ENCODE measurements around the gene PPFIA4. TPM values are rescaled to one million over a fixed set of nuclear protein-coding genes. Genes with fewer than 3 reads are reported as not detected.

Gene PPFIA4
- polyA plus RNA-seq, 1 donor (not counting 4 experiments of a cell fraction or from before 2014, with no cell fraction given) = 2.3 TPM

DNA sequence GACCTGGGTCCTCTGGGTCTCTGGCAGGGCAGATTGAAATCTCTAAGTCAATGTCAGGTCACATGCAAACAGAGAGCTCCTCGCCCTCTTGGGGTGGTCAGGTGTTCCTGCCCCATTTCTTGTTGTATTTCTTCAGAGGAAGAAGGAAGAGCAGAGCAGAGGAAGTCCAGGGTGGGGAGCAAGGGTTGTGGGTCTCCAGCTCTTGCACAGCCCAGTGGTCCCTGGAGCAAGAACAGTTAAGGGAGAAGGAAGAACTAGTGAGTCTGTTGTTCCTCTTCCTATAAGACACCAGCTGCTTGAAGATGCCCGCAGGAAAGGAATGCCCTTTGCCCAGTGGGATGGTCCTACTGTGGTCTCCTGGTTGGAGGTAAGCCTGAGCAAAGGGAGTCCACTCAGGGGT lies 33.2 kb downstream of the PPFIA4 start:
- peaks cover 31% of the 10 kb centered on the region for H3K27me3 ChIP-seq (ENCODE audit: control insufficient read depth, extremely low read depth, insufficient read depth, low read length)
- H3K9me1 ChIP-seq (ENCODE audit: control insufficient read depth, extremely low read depth, insufficient read depth, low read length) = no peaks in the 10 kb centered on the region
- dilution Hi-C loops (cut with MboI; ENCODE audit: extremely low pct_ligation_motif_present, low sequenced_read_pairs) = no loop called here
- H3K4me1 ChIP-seq (ENCODE audit: control insufficient read depth, extremely low read depth, insufficient read depth, low read length) = no peaks in the 10 kb centered on the region
- FAIRE-seq = no peak
- H3K4me3 ChIP-seq (ENCODE audit: control insufficient read depth in 2 of 3, extremely low read depth in 1 of 3, insufficient read depth in 2 of 3, low read depth in 1 of 3, low read length in 3 of 3) = no peak overlapping the region
- no peak overlapping the region for H2AFZ ChIP-seq (ENCODE audit: control insufficient read depth, low read length)
- H3K79me2 ChIP-seq (ENCODE audit: control insufficient read depth, insufficient read depth, low read length) = no peaks in the 10 kb centered on the region
- no peak overlapping the region for H3K9ac ChIP-seq (ENCODE audit: control insufficient read depth, extremely low read depth, insufficient read depth, low read length)
- H3K9me3 ChIP-seq (ENCODE audit: control insufficient read depth, low read depth, low read length) = no peaks in the 10 kb centered on the region
- TF ChIP-seq, protein P1, sequence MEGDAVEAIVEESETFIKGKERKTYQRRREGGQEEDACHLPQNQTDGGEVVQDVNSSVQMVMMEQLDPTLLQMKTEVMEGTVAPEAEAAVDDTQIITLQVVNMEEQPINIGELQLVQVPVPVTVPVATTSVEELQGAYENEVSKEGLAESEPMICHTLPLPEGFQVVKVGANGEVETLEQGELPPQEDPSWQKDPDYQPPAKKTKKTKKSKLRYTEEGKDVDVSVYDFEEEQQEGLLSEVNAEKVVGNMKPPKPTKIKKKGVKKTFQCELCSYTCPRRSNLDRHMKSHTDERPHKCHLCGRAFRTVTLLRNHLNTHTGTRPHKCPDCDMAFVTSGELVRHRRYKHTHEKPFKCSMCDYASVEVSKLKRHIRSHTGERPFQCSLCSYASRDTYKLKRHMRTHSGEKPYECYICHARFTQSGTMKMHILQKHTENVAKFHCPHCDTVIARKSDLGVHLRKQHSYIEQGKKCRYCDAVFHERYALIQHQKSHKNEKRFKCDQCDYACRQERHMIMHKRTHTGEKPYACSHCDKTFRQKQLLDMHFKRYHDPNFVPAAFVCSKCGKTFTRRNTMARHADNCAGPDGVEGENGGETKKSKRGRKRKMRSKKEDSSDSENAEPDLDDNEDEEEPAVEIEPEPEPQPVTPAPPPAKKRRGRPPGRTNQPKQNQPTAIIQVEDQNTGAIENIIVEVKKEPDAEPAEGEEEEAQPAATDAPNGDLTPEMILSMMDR (optimal IDR thresholded peaks at IDR 0.05 in 1 of 3, IDR thresholded peaks at IDR 0.05 in 1 of 3, conservative IDR thresholded peaks at IDR 0.05 in 1 of 3; ENCODE audit: extremely low read depth in 1 of 3, insufficient read depth in 2 of 3, low read length in 3 of 3) = no peak
- TF ChIP-seq EZH2 (IDR thresholded peaks at IDR 0.05; ENCODE audit: low read length) = no peak
- peaks cover 0 to 1% of the 10 kb centered on the region in 2 experiments for H3K36me3 ChIP-seq (ENCODE audit: control insufficient read depth in 2 of 2, extremely low read depth in 1 of 2, insufficient read depth in 2 of 2, low read length in 2 of 2)
- H3K27ac ChIP-seq (ENCODE audit: control insufficient read depth, insufficient read depth, low read length) = no peak overlapping the region
- DNase-seq (ENCODE audit: low read depth, low spot score) = no peak
- no peak overlapping the region for H3K4me2 ChIP-seq (ENCODE audit: control insufficient read depth, extremely low read depth, insufficient read depth, low read depth, low read length)
- H4K20me1 ChIP-seq (ENCODE audit: control insufficient read depth, extremely low read depth, insufficient read depth, low read length) = no peaks in the 10 kb centered on the region

DNA sequence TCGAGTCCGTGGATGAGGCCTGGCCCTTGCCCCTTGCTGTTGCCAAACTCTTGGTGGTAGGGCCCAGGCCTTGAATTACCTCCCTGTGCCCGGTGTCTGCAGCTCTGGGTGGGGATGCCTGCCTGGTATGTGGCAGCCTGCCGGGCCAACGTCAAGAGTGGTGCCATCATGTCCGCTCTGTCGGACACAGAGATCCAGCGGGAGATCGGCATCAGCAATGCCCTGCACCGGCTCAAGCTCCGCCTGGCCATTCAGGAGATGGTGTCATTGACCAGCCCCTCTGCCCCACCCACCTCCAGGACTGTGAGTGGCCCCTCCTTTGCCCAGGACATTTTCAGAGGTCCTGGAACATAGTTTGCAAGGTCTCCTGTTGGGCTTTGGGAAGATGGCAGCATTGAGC lies 33.8 kb downstream of the PPFIA4 start:
- TF ChIP-seq, protein P1 (optimal IDR thresholded peaks at IDR 0.05 in 1 of 3, IDR thresholded peaks at IDR 0.05 in 1 of 3, conservative IDR thresholded peaks at IDR 0.05 in 1 of 3; ENCODE audit: extremely low read depth in 1 of 3, insufficient read depth in 2 of 3, low read length in 3 of 3) = no peak
- TF ChIP-seq EZH2 (IDR thresholded peaks at IDR 0.05; ENCODE audit: low read length) = no peak
- Histone ChIP-seq H2AFZ (ENCODE audit: control insufficient read depth, low read length) (no peak overlapping the region), H3K9ac (ENCODE audit: control insufficient read depth, extremely low read depth, insufficient read depth, low read length) (no peak overlapping the region), H3K4me2 (ENCODE audit: control insufficient read depth, extremely low read depth, insufficient read depth, low read depth, low read length) (no peak overlapping the region), H3K27ac (ENCODE audit: control insufficient read depth, insufficient read depth, low read length) (no peak overlapping the region), H3K27me3 (ENCODE audit: control insufficient read depth, extremely low read depth, insufficient read depth, low read length) (peaks cover 33% of the 10 kb centered on the region), H3K4me1 (ENCODE audit: control insufficient read depth, extremely low read depth, insufficient read depth, low read length) (no peaks in the 10 kb centered on the region), H3K79me2 (ENCODE audit: control insufficient read depth, insufficient read depth, low read length) (no peaks in the 10 kb centered on the region), H3K36me3 (ENCODE audit: control insufficient read depth in 2 of 2, extremely low read depth in 1 of 2, insufficient read depth in 2 of 2, low read length in 2 of 2) (peaks cover 0 to 1% of the 10 kb centered on the region in 2 experiments), H3K9me1 (ENCODE audit: control insufficient read depth, extremely low read depth, insufficient read depth, low read length) (no peaks in the 10 kb centered on the region), H3K4me3 (ENCODE audit: control insufficient read depth in 2 of 3, extremely low read depth in 1 of 3, insufficient read depth in 2 of 3, low read depth in 1 of 3, low read length in 3 of 3) (no peak overlapping the region), H4K20me1 (ENCODE audit: control insufficient read depth, extremely low read depth, insufficient read depth, low read length) (no peaks in the 10 kb centered on the region), H3K9me3 (ENCODE audit: control insufficient read depth, low read depth, low read length) (no peaks in the 10 kb centered on the region)
- dilution Hi-C loops (cut with MboI; ENCODE audit: extremely low pct_ligation_motif_present, low sequenced_read_pairs) = no loop called here
- FAIRE-seq (no peak), DNase-seq (ENCODE audit: low read depth, low spot score) (no peak)
